ENCODE data around the gene SEPTIN10.
A peak's percentile ranks its signal among the peaks of the same experiment; 100 is the strongest.

SEPTIN10 gene

DNA sequence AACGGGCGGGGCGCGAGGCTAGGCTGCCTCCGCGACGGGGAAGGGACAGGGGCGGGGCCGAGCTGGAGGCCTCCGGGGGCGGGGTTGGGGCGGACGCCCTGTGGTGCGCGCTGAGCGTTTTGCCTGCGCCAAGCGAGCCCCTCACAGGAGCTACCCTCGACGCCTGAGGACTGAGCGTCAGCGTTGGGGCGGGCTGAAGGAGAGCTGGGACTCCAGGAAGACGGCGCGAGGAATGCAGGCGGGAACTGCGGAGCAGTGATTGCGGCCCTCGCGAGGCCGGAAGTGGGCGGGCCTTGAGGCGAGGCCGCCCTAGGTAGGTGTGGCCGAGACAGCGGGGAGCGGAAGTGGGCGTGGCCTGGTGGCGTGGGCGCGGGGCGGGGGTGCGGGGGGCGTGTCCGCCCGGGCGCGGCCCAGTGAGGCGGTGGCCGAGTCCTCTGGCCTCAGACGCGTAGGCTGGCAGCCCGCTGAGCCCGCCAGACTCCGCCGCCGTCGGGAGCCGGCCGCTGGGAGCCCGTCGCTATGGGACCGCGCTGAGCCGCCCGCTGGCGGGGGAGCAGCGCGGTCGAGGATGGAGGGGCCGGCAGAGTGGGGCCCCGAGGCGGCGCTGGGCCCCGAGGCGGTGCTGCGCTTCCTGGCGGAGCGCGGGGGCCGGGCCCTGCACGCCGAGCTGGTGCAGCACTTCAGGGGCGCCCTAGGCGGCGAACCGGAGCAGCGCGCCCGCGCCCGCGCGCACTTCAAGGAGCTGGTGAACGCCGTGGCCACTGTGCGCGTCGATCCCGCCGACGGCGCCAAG lies at the start of gene SEPTIN10, which contains the start of gene SOWAHC:
SEPTIN10 (minus strand) TSS at position 45 of the 793 bp plus-strand sequence. CDS start 139 bp downstream, outside the sequence.
SOWAHC (plus strand) TSS at position 443 of the 793 bp plus-strand sequence; CDS start at position 569, 126 bp downstream.
- TF ChIP-seq, protein P1, sequence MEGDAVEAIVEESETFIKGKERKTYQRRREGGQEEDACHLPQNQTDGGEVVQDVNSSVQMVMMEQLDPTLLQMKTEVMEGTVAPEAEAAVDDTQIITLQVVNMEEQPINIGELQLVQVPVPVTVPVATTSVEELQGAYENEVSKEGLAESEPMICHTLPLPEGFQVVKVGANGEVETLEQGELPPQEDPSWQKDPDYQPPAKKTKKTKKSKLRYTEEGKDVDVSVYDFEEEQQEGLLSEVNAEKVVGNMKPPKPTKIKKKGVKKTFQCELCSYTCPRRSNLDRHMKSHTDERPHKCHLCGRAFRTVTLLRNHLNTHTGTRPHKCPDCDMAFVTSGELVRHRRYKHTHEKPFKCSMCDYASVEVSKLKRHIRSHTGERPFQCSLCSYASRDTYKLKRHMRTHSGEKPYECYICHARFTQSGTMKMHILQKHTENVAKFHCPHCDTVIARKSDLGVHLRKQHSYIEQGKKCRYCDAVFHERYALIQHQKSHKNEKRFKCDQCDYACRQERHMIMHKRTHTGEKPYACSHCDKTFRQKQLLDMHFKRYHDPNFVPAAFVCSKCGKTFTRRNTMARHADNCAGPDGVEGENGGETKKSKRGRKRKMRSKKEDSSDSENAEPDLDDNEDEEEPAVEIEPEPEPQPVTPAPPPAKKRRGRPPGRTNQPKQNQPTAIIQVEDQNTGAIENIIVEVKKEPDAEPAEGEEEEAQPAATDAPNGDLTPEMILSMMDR (IDR thresholded peaks at IDR 0.05; ENCODE audit: low read length, missing control alignments): no peak
- DNase-seq (ENCODE audit: low read depth): peak; percentile 100
- H3K4me3 ChIP-seq (replicated peaks; ENCODE audit: low read depth, low read length): peak within 1 kb of the TSS; percentile 94

GRCh38 chr2:109662889-109663288 lies 49.1 kb upstream of the SEPTIN10 start:
- TF ChIP-seq, protein P1 (IDR thresholded peaks at IDR 0.05; ENCODE audit: low read length, missing control alignments): peak; percentile 10
- H3K4me3 ChIP-seq (replicated peaks; ENCODE audit: low read depth, low read length): no peak overlapping the region
- no peak for DNase-seq (ENCODE audit: low read depth)

- DNase-seq (ENCODE audit: low read depth): peak; percentile 33
- TF ChIP-seq, protein P1 (IDR thresholded peaks at IDR 0.05; ENCODE audit: low read length, missing control alignments): no peak
- no peak overlapping the region for H3K4me3 ChIP-seq (replicated peaks; ENCODE audit: low read depth, low read length)
Measured at GRCh38 chr2:109660046-109660860, 46.5 kb upstream of the SEPTIN10 start.

- TF ChIP-seq, protein P1 (IDR thresholded peaks at IDR 0.05; ENCODE audit: low read length, missing control alignments): no peak
- no peak for DNase-seq (ENCODE audit: low read depth)
- no peak overlapping the region for H3K4me3 ChIP-seq (replicated peaks; ENCODE audit: low read depth, low read length)
Measured at GRCh38 chr2:109659396-109660045, 45.8 kb upstream of the SEPTIN10 start.

- DNase-seq (ENCODE audit: low read depth): no peak
- H3K4me3 ChIP-seq (replicated peaks; ENCODE audit: low read depth, low read length): no peak overlapping the region
- TF ChIP-seq, protein P1 (IDR thresholded peaks at IDR 0.05; ENCODE audit: low read length, missing control alignments): no peak
Measured at GRCh38 chr2:109655287-109655686, 41.5 kb upstream of the SEPTIN10 start.

DNA sequence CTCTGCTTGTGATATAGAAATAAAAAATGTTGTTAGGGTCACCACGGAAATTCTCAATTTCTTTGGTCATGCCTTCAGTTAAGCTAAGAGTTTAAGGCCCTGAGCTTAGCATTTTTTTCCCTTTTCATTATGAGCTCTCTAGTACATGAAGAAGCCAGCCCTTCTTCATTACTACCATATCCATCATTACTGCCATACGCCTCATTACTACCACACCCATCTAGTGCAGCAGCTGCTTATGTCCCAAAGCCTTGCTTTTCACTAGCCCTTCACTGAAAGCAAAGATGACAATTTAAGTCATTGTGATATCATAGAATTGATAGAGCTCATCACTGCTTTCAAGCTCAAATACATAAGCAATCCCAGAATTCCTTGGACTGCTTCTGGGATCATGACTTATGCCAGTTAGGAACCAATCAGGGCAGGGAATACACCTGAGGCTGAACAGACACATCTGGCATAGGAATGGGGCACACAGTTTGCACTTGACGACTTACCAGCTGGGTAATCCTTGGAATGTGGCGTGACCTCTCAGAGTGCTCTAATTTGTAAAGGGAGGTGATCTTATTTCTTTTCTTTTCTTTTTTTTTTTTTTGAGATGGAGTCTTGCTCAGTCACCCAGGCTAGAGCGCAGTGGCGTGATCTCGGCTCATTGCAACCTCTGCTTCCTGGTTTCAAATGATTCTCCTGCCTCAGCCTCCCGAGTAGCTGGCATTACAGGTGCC lies 40.7 kb upstream of the SEPTIN10 start:
- TF ChIP-seq, protein P1 (IDR thresholded peaks at IDR 0.05; ENCODE audit: low read length, missing control alignments): no peak
- no peak overlapping the region for H3K4me3 ChIP-seq (replicated peaks; ENCODE audit: low read depth, low read length)

More for the DNA sequence above, 40.7 kb upstream of the SEPTIN10 start:
- DNase-seq (ENCODE audit: low read depth): no peak

All from fibroblast of pulmonary artery (primary cell).